Smooth muscle cell (in vitro differentiated cells): ENCODE results near the gene CBFB. TPM values are rescaled to one million over a fixed set of nuclear protein-coding genes. Genes with fewer than 3 reads are reported as not detected.
"Not testable (repeated sequence)": the region's sequence is repeated elsewhere in the genome, so short reads cannot be mapped to it uniquely, and the experiment has no call there.

Experiments used
- DNase-seq: peaks from one replicate; lab custom pipeline; 2025; ENCODE audit not compliant: unreplicated experiment; lab: John Stamatoyannopoulos, UW
- H2AFZ ChIP-seq: fragments of 200-600 bp; sonication (generic); 2 replicates; pipeline ENCODE4 v1.6.0; 2016; ENCODE audit warnings: antibody characterized with exemption, low read depth, mild to moderate bottlenecking
- H3F3A ChIP-seq: fragments of 200-600 bp; sonication (generic); 2 replicates; pipeline ENCODE4 v1.6.0; 2017; ENCODE audit warnings: antibody characterized with exemption, low read depth
- H3K27ac ChIP-seq: fragments of 200-600 bp; sonication (generic); 2 replicates; pipeline ENCODE4 v1.5.1; 2016; ENCODE audit warnings: low read depth, mild to moderate bottlenecking
- H3K27me3 ChIP-seq: fragments of 200-600 bp; sonication (generic); 2 replicates; pipeline ENCODE4 v1.6.1; 2016; ENCODE audit warnings: low read depth, mild to moderate bottlenecking
- H3K36me3 ChIP-seq: fragments of 200-600 bp; sonication (generic); 2 replicates; pipeline ENCODE4 v1.5.1; 2016; ENCODE audit warnings: low read depth
- H3K4me1 ChIP-seq: fragments of 200-600 bp; sonication (generic); 2 replicates; pipeline ENCODE4 v1.5.1; 2016; ENCODE audit warnings: low read depth
- H3K4me2 ChIP-seq: fragments of 200-600 bp; sonication (generic); 2 replicates; pipeline ENCODE4 v1.6.0; 2016; ENCODE audit warnings: mild to moderate bottlenecking
- H3K4me3 ChIP-seq: fragments of 200-600 bp; sonication (generic); 2 replicates; pipeline ENCODE4 v1.5.1; 2016; ENCODE audit warnings: mild to moderate bottlenecking
- H3K79me2 ChIP-seq: fragments of 200-600 bp; sonication (generic); 2 replicates; pipeline ENCODE4 v1.6.0; 2016; ENCODE audit warnings: low read depth, mild to moderate bottlenecking
- H3K9ac ChIP-seq: fragments of 200-600 bp; sonication (generic); 2 replicates; pipeline ENCODE4 v1.6.0; 2016; ENCODE audit warnings: low read depth
- H3K9me3 ChIP-seq: fragments of 200-600 bp; sonication (generic); replicated peaks from 2 replicates; pipeline ENCODE4 v1.5.1; 2016; ENCODE audit warnings: low read depth
- H4K20me1 ChIP-seq: fragments of 200-600 bp; sonication (generic); 2 replicates; pipeline ENCODE4 v1.6.0; 2016; ENCODE audit warnings: low read depth
- WGBS: methylation state at CpG from one replicate; pipeline ENCODE4 v1.1.7; 2016; ENCODE audit warnings: low lambda C conversion rate; 5-methylcytosine and 5-hydroxymethylcytosine counted together
- polyA plus RNA-seq: library from polyadenylated mRNA; unstranded; fragments of >200 nt; fragmentation: Nextera tagmentation; extraction: Ambion mirVana; gene quantifications from 2 replicates; pipeline ENCODE4 v1.2.1, GENCODE V29; 2016
- total RNA-seq: library from RNA; depleted of rRNA; stranded (reverse); fragments of >200 nt; gene quantifications from 2 replicates; pipeline ENCODE4 v1.2.3, GENCODE V29; 2014
- TF ChIP-seq, protein P1 (sequence below): fragments of 200-600 bp; sonication (generic); IDR thresholded peaks from 2 replicates; pipeline ENCODE4 v1.5.1; 2017; ENCODE audit warnings: borderline replicate concordance, mild to moderate bottlenecking, antibody characterized with exemption; ENCODE audit not compliant: insufficient read depth, poor library complexity, severe bottlenecking

The CBFB gene
- total and polyA plus RNA-seq, 2 experiments from 2014 or later, result 40.2 to 41.1 TPM

DNA sequence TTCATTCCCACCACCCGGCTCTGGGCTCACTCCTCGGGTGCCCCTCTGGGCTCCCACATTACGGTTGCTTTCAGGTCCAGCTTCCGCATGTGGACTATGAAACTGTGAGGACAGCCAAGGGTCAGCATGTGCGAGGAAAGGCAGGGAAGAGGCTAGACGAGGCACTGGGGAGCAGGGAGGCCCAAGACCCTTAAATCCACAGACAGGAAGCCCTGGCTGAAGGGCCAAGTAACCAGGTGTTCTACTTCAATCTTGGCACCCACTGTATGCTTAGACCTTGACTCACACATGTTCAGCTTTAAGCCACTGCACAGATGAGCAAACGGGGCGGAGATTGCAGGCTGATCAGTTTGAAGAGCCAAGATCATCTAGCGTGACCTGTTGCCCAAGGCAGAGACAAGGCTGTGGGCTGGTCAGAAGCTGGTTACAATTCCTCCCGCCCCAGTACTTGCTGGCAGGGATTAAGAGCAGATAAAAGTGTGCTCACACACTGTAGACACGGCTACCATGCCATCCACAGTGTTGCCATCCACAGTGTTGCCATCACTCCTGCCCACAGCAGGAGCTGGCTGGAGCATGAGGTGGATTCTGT lies 40.7 kb upstream of the CBFB start, which contains the start of gene CES4A:
Gene CES4A (plus strand): TSS at position 393 of the 592 bp plus-strand sequence. CDS start 184 bp downstream, at position 577.
- DNase-seq, result no peak
- H3K79me2 ChIP-seq, result no peaks in the 10 kb centered on the region
- H3K4me3 ChIP-seq, result no peak within 1 kb of the TSS
- no peak within 1 kb of the TSS for H3K27ac ChIP-seq
- H3K4me1 ChIP-seq, result no peaks in the 10 kb centered on the region
- no peak within 1 kb of the TSS for H2AFZ ChIP-seq
- TF ChIP-seq, protein P1, sequence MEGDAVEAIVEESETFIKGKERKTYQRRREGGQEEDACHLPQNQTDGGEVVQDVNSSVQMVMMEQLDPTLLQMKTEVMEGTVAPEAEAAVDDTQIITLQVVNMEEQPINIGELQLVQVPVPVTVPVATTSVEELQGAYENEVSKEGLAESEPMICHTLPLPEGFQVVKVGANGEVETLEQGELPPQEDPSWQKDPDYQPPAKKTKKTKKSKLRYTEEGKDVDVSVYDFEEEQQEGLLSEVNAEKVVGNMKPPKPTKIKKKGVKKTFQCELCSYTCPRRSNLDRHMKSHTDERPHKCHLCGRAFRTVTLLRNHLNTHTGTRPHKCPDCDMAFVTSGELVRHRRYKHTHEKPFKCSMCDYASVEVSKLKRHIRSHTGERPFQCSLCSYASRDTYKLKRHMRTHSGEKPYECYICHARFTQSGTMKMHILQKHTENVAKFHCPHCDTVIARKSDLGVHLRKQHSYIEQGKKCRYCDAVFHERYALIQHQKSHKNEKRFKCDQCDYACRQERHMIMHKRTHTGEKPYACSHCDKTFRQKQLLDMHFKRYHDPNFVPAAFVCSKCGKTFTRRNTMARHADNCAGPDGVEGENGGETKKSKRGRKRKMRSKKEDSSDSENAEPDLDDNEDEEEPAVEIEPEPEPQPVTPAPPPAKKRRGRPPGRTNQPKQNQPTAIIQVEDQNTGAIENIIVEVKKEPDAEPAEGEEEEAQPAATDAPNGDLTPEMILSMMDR, result no peak
- 75% methylated on average over 11 of the region's 11 CpGs for WGBS
- H3K27me3 ChIP-seq, result no peaks in the 10 kb centered on the region
- H3K4me2 ChIP-seq, result no peak within 1 kb of the TSS
- H3K9ac ChIP-seq, result no peak within 1 kb of the TSS
- H3K9me3 ChIP-seq, result no peaks in the 10 kb centered on the region
- no peaks in the 10 kb centered on the region for H4K20me1 ChIP-seq
- H3F3A ChIP-seq, result no peaks in the 10 kb centered on the region
- no peaks in the 10 kb centered on the region for H3K36me3 ChIP-seq

DNA sequence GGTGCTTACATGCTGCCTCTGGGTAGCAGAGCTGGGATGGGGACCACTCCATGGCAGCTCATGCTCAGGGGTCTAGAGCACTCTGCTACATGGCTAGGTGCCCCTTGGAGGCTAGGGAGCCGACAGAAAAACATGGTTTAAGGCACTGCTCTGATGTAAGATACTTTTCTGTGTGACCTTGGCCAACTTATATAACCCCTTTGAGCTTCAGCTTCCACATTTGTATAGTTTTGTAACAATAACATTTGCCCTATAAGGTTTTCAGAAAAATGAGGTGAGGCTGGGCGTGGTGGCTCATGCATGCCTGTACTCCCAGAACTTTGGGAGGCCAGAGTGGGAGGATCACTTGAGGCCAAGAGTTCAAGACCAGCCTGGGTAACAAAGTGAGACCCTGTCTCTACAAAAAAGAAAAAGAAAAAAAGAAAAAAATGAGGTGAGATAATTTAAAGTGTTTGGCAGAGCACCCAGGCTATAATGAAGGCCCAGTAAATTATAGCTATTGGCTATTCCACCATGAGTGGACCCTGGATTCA lies 37.3 kb upstream of the CBFB start:
- Histone ChIP-seq H3K79me2 (no peaks in the 10 kb centered on the region), H3K36me3 (no peaks in the 10 kb centered on the region), H3K27me3 (no peaks in the 10 kb centered on the region), H3K4me2 (no peak overlapping the region), H4K20me1 (no peaks in the 10 kb centered on the region), H3K4me1 (no peaks in the 10 kb centered on the region), H3K9ac (no peak overlapping the region), H3F3A (no peaks in the 10 kb centered on the region), H3K4me3 (no peak overlapping the region), H3K27ac (no peak overlapping the region), H3K9me3 (no peaks in the 10 kb centered on the region), H2AFZ (no peak overlapping the region)
- WGBS, result 83% methylated on average over 2 of the region's 2 CpGs
- DNase-seq, result no peak
- TF ChIP-seq, protein P1, result no peak

DNA sequence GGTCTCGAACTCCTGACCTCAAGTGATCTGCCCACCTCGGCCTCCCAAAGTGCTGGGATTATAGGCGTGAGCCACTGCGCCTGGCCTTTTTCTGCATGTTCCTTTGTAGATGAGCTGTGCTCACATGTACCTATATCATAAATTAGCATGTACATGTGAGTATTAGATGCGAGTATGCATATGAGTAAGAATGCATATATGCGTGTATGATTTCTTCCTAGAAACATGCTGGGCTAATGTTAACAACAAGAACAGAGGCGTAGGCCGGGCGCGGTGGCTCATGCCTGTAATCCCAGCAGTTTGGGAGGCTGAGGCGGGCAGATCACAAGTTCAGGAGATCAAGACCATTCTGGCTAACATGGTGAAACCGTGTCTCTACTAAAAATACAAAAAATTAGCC lies 35.4 kb upstream of the CBFB start:
- H2AFZ ChIP-seq, H3K36me3 ChIP-seq, H3K4me2 ChIP-seq, H3K9me3 ChIP-seq, H3K27ac ChIP-seq, DNase-seq, H3F3A ChIP-seq, H3K4me1 ChIP-seq, H3K4me3 ChIP-seq, H4K20me1 ChIP-seq, H3K79me2 ChIP-seq, H3K27me3 ChIP-seq, H3K9ac ChIP-seq: not testable (repeated sequence)
- 92% methylated on average over 12 of the region's 12 CpGs for WGBS

GRCh38 chr16:66996324-66996982 lies 32.5 kb upstream of the CBFB start:
- no peaks in the 10 kb centered on the region for H3F3A ChIP-seq
- H4K20me1 ChIP-seq, result no peaks in the 10 kb centered on the region
- H3K4me1 ChIP-seq, result no peaks in the 10 kb centered on the region
- H3K36me3 ChIP-seq, result no peaks in the 10 kb centered on the region
- no peak overlapping the region for H3K9ac ChIP-seq
- no peaks in the 10 kb centered on the region for H3K9me3 ChIP-seq
- H3K27me3 ChIP-seq, result peaks cover under 1% of the 10 kb centered on the region
- H3K79me2 ChIP-seq, result no peaks in the 10 kb centered on the region
- no peak overlapping the region for H2AFZ ChIP-seq
- WGBS, result 74% methylated on average over 6 of the region's 6 CpGs
- DNase-seq, result no peak
- TF ChIP-seq, protein P1, result no peak
- no peak overlapping the region for H3K4me2 ChIP-seq
- no peak overlapping the region for H3K27ac ChIP-seq
- H3K4me3 ChIP-seq, result no peak overlapping the region
